ENCODE measurements around the gene ZNF358. TPM values are rescaled to one million over a fixed set of nuclear protein-coding genes. Genes with fewer than 3 reads are reported as not detected.

The ZNF358 gene
- total RNA-seq, 2 experiments from 2014 or later: 5.1 to 5.2 TPM

GRCh38 chr19:7469669-7470285 lies 46.1 kb upstream of the ZNF358 start:
- no peak overlapping the region for H3K4me3 Mint-ChIP-seq

GRCh38 chr19:7470540-7471305 lies 45.2 kb upstream of the ZNF358 start:
- Histone ChIP-seq H3K9me3 (ENCODE audit: control insufficient read depth in 1 of 2, insufficient read depth in 1 of 2, low read length in 2 of 2) (no peaks in the 10 kb centered on the region), H3K27ac (ENCODE audit: low read depth in 1 of 2, low read length in 2 of 2) (no peak overlapping the region), H3K36me3 (ENCODE audit: insufficient read depth, low read length) (peaks cover 67% of the 10 kb centered on the region), H3K4me3 (ENCODE audit: low read length) (no peak overlapping the region), H3K27me3 (ENCODE audit: control insufficient read depth in 1 of 2, insufficient read depth in 2 of 2, low read length in 2 of 2) (no peaks in the 10 kb centered on the region), H3K4me1 (ENCODE audit: insufficient read depth, low read length) (no peaks in the 10 kb centered on the region)
- POLR2A ChIA-PET: no interaction called here
- CTCF ChIA-PET: no interaction called here
- no peak for TF ChIP-seq CTCF (IDR thresholded peaks at IDR 0.05)
- Mint-ChIP-seq H3K9me3 (no peaks in the 10 kb centered on the region), H3K4me3 (no peak overlapping the region), H3K27ac (no peak overlapping the region), H3K36me3 (ENCODE audit: low read depth) (peaks cover 35% of the 10 kb centered on the region), H3K4me1 (ENCODE audit: low read depth) (no peaks in the 10 kb centered on the region), H3K27me3 (no peaks in the 10 kb centered on the region)
- intact Hi-C loops (cut with DNase I, micrococcal nuclease): no loop called here
- ATAC-seq (ENCODE audit: poor library complexity) (no peak), DNase-seq (no peak)

More at GRCh38 chr19:7469669-7470285, 46.1 kb upstream of the ZNF358 start:
- peaks cover 77% of the 10 kb centered on the region for H3K36me3 ChIP-seq (ENCODE audit: insufficient read depth, low read length)
- no peaks in the 10 kb centered on the region for H3K27me3 ChIP-seq (ENCODE audit: control insufficient read depth in 1 of 2, insufficient read depth in 2 of 2, low read length in 2 of 2)
- Mint-ChIP-seq H3K36me3 (ENCODE audit: low read depth) (peaks cover 38% of the 10 kb centered on the region), H3K4me1 (ENCODE audit: low read depth) (no peaks in the 10 kb centered on the region), H3K27me3 (no peaks in the 10 kb centered on the region), H3K27ac (no peak overlapping the region), H3K9me3 (no peaks in the 10 kb centered on the region)
- POLR2A ChIA-PET: interaction anchor here (1.4 kb wide), 1 partner anchor 9 kb away, joined by 4 read pairs; no protein-coding TSS in a partner anchor
- no peaks in the 10 kb centered on the region for H3K4me1 ChIP-seq (ENCODE audit: insufficient read depth, low read length)
- CTCF ChIA-PET: no interaction called here
- DNase-seq (no peak), ATAC-seq (ENCODE audit: poor library complexity) (no peak)
- no peak overlapping the region for H3K27ac ChIP-seq (ENCODE audit: low read depth in 1 of 2, low read length in 2 of 2)
- no peak overlapping the region for H3K4me3 ChIP-seq (ENCODE audit: low read length)
- no peaks in the 10 kb centered on the region for H3K9me3 ChIP-seq (ENCODE audit: control insufficient read depth in 1 of 2, insufficient read depth in 1 of 2, low read length in 2 of 2)
- intact Hi-C loops (cut with DNase I, micrococcal nuclease): no loop called here
- no peak for TF ChIP-seq CTCF (IDR thresholded peaks at IDR 0.05)

- H3K36me3 Mint-ChIP-seq (ENCODE audit: low read depth): peaks cover 35% of the 10 kb centered on the region
- no peak overlapping the region for H3K27ac Mint-ChIP-seq
- no peak for TF ChIP-seq CTCF (IDR thresholded peaks at IDR 0.05)
- intact Hi-C loops (cut with DNase I, micrococcal nuclease): no loop called here
- DNase-seq (no peak), ATAC-seq (ENCODE audit: poor library complexity) (no peak)
- H3K4me3 ChIP-seq (ENCODE audit: low read length): no peak overlapping the region
- no peaks in the 10 kb centered on the region for H3K4me1 Mint-ChIP-seq (ENCODE audit: low read depth)
- no peak overlapping the region for H3K4me3 Mint-ChIP-seq
- no peaks in the 10 kb centered on the region for H3K27me3 Mint-ChIP-seq
- H3K9me3 ChIP-seq (ENCODE audit: control insufficient read depth in 1 of 2, insufficient read depth in 1 of 2, low read length in 2 of 2): no peaks in the 10 kb centered on the region
- CTCF ChIA-PET: no interaction called here
- POLR2A ChIA-PET: no interaction called here
- H3K9me3 Mint-ChIP-seq: no peaks in the 10 kb centered on the region
- peaks cover 55% of the 10 kb centered on the region for H3K36me3 ChIP-seq (ENCODE audit: insufficient read depth, low read length)
- H3K27me3 ChIP-seq (ENCODE audit: control insufficient read depth in 1 of 2, insufficient read depth in 2 of 2, low read length in 2 of 2): no peaks in the 10 kb centered on the region
- no peak overlapping the region for H3K27ac ChIP-seq (ENCODE audit: low read depth in 1 of 2, low read length in 2 of 2)
- no peaks in the 10 kb centered on the region for H3K4me1 ChIP-seq (ENCODE audit: insufficient read depth, low read length)
These were observed 43.9 kb upstream of the ZNF358 start for GRCh38 chr19:7471696-7472615.

All from CD4-positive, alpha-beta T cell (primary cell).